ENCODE data around the gene NR4A1. TPM values are rescaled to one million over a fixed set of nuclear protein-coding genes. Genes with fewer than 3 reads are reported as not detected.

Gene NR4A1
- total RNA-seq, 1 experiment from 2014 or later: 25.8 TPM

GRCh38 chr12:52010692-52011601 lies 40.3 kb upstream of the NR4A1 start:
- Histone ChIP-seq H3K79me2 (ENCODE audit: insufficient read depth, low read length) (no peaks in the 10 kb centered on the region), H3K27me3 (ENCODE audit: insufficient read depth, low read length) (peaks cover 8% of the 10 kb centered on the region; the same call in 1 of the 2 replicates), H3K4me1 (ENCODE audit: insufficient read depth, low read length) (peaks cover 5% of the 10 kb centered on the region; the same call in 1 of the 2 replicates), H4K5ac (ENCODE audit: insufficient read length, low read depth, low read length) (no peak overlapping the region), H3K27ac (ENCODE audit: insufficient read length, low read depth, low read length) (no peak overlapping the region), H3K4me2 (ENCODE audit: insufficient read depth, insufficient read length, low read length) (no peak overlapping the region), H3K9me3 (ENCODE audit: control insufficient read depth, low read depth, low read length) (no peaks in the 10 kb centered on the region), H2AK5ac (ENCODE audit: insufficient read length, low read length) (no peak overlapping the region), H3K18ac (ENCODE audit: insufficient read length, low read depth, low read length) (no peak overlapping the region), H3K23me2 (ENCODE audit: insufficient read length, low read depth, low read length, poor library complexity, severe bottlenecking) (peaks cover 6% of the 10 kb centered on the region), H3T11ph (ENCODE audit: low read length) (no peak overlapping the region), H2BK5ac (ENCODE audit: insufficient read length, low read length) (no peak overlapping the region), H4K91ac (ENCODE audit: insufficient read length, low read depth, low read length) (no peak overlapping the region), H2AFZ (ENCODE audit: low read length) (no peak overlapping the region), H2BK15ac (ENCODE audit: low read depth, low read length) (no peak overlapping the region), H4K20me1 (ENCODE audit: control insufficient read depth, insufficient read depth, insufficient read length) (no peaks in the 10 kb centered on the region), H3K9ac (ENCODE audit: extremely low read depth, insufficient read length, low read length) (no peak overlapping the region), H2BK120ac (ENCODE audit: low read depth, low read length, poor library complexity, severe bottlenecking) (no peak overlapping the region), H3K4ac (ENCODE audit: low read depth, low read length) (no peak overlapping the region), H3K79me1 (ENCODE audit: insufficient read depth, low read depth, low read length, poor library complexity, severe bottlenecking) (no peaks in the 10 kb centered on the region), H2BK12ac (ENCODE audit: insufficient read length, low read depth, low read length) (no peak overlapping the region), H3K14ac (ENCODE audit: insufficient read depth, low read length) (no peak overlapping the region), H3K56ac (ENCODE audit: insufficient read length, low read depth, low read length) (no peak overlapping the region), H2BK20ac (ENCODE audit: low read depth, low read length, poor library complexity, severe bottlenecking) (no peak overlapping the region), H4K8ac (replicated peaks; ENCODE audit: insufficient read length, low read depth, low read length) (no peak overlapping the region), H3K23ac (ENCODE audit: insufficient read length, low read depth, low read length) (no peak overlapping the region)
- H3K36me3 Mint-ChIP-seq (ENCODE audit: insufficient read depth in 1 of 3, low read depth in 3 of 3): peaks cover 0 to 14% (median 14%) of the 10 kb centered on the region in 3 experiments; a peak in 4 of 7 replicates
- H3K27ac Mint-ChIP-seq: 0 out of 7 replicates have a peak overlapping the region, but pooled peaks of 1 of the 3 experiments have one; percentile 51
- H3K4me1 Mint-ChIP-seq: peaks cover 30 to 47% of the 10 kb centered on the region in 2 experiments
- H3K27me3 Mint-ChIP-seq (ENCODE audit: low read depth): peaks cover 78% of the 10 kb centered on the region
- H3K4me3 Mint-ChIP-seq: peak overlapping the region in 1 of 2 experiments; percentile 26; a peak in 2 of 5 replicates
- no peaks in the 10 kb centered on the region; a peak in 2 of 5 replicates for H3K9me3 Mint-ChIP-seq
- no peak for DNase-seq
- no CpG with 5 or more reads among the region's 8 CpGs for WGBS (ENCODE audit: extremely low coverage, insufficient read length, low lambda C conversion rate)
- TF ChIP-seq, protein P1, sequence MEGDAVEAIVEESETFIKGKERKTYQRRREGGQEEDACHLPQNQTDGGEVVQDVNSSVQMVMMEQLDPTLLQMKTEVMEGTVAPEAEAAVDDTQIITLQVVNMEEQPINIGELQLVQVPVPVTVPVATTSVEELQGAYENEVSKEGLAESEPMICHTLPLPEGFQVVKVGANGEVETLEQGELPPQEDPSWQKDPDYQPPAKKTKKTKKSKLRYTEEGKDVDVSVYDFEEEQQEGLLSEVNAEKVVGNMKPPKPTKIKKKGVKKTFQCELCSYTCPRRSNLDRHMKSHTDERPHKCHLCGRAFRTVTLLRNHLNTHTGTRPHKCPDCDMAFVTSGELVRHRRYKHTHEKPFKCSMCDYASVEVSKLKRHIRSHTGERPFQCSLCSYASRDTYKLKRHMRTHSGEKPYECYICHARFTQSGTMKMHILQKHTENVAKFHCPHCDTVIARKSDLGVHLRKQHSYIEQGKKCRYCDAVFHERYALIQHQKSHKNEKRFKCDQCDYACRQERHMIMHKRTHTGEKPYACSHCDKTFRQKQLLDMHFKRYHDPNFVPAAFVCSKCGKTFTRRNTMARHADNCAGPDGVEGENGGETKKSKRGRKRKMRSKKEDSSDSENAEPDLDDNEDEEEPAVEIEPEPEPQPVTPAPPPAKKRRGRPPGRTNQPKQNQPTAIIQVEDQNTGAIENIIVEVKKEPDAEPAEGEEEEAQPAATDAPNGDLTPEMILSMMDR (conservative IDR thresholded peaks at IDR 0.05): no peak

Measured in H9 (cell line).